ENCODE data around the gene PSD4. TPM values are rescaled to one million over a fixed set of nuclear protein-coding genes. Genes with fewer than 3 reads are reported as not detected.
A peak's percentile ranks its signal among the peaks of the same experiment; 100 is the strongest.

PSD4 gene
- total RNA-seq, 1 donor from 2014 or later = 319 TPM

GRCh38 chr2:113185664-113186432, 12.1 kb downstream of the PSD4 start:
- peaks cover 59% of the 10 kb centered on the region for H3K4me1 Mint-ChIP-seq (ENCODE audit: low read depth)
- intact Hi-C loops (cut with micrococcal nuclease) = no loop called here

GRCh38 chr2:113186433-113186796, 12.6 kb downstream of the PSD4 start:
- H3K4me3 Mint-ChIP-seq (ENCODE audit: low read depth) = no peak overlapping the region
- H3K27ac Mint-ChIP-seq = peak overlapping the region; percentile 45
- H3K9me3 Mint-ChIP-seq = no peaks in the 10 kb centered on the region
- intact Hi-C loops (cut with micrococcal nuclease) = no loop called here
- peaks cover 77% of the 10 kb centered on the region for H3K36me3 Mint-ChIP-seq (ENCODE audit: low read depth)
- no peak for DNase-seq (ENCODE audit: low spot score)
- peaks cover 54% of the 10 kb centered on the region for H3K4me1 Mint-ChIP-seq (ENCODE audit: low read depth)
- H3K27me3 Mint-ChIP-seq (ENCODE audit: low read depth) = no peaks in the 10 kb centered on the region

More at GRCh38 chr2:113185664-113186432, 12.1 kb downstream of the PSD4 start:
- H3K36me3 Mint-ChIP-seq (ENCODE audit: low read depth) = peaks cover 77% of the 10 kb centered on the region
- no peak overlapping the region for H3K4me3 Mint-ChIP-seq (ENCODE audit: low read depth)
- no peaks in the 10 kb centered on the region for H3K9me3 Mint-ChIP-seq
- peak overlapping the region; percentile 45 for H3K27ac Mint-ChIP-seq
- no peaks in the 10 kb centered on the region for H3K27me3 Mint-ChIP-seq (ENCODE audit: low read depth)
- DNase-seq (ENCODE audit: low spot score) = no peak

GRCh38 chr2:113187771-113188170, 14.0 kb downstream of the PSD4 start:
- H3K9me3 Mint-ChIP-seq = no peaks in the 10 kb centered on the region
- H3K27ac Mint-ChIP-seq = no peak overlapping the region
- no peak for DNase-seq (ENCODE audit: low spot score)
- H3K4me3 Mint-ChIP-seq (ENCODE audit: low read depth) = no peak overlapping the region
- no peaks in the 10 kb centered on the region for H3K27me3 Mint-ChIP-seq (ENCODE audit: low read depth)
- H3K36me3 Mint-ChIP-seq (ENCODE audit: low read depth) = peaks cover 75% of the 10 kb centered on the region
- H3K4me1 Mint-ChIP-seq (ENCODE audit: low read depth) = peaks cover 44% of the 10 kb centered on the region
- intact Hi-C loops (cut with micrococcal nuclease) = no loop called here

GRCh38 chr2:113190871-113191270, 17.1 kb downstream of the PSD4 start:
- Mint-ChIP-seq H3K9me3 (no peaks in the 10 kb centered on the region), H3K36me3 (ENCODE audit: low read depth) (peaks cover 81% of the 10 kb centered on the region), H3K4me1 (ENCODE audit: low read depth) (peaks cover 44% of the 10 kb centered on the region), H3K27ac (no peak overlapping the region), H3K27me3 (ENCODE audit: low read depth) (no peaks in the 10 kb centered on the region), H3K4me3 (ENCODE audit: low read depth) (no peak overlapping the region)
- no peak for DNase-seq (ENCODE audit: low spot score)
- intact Hi-C loops (cut with micrococcal nuclease) = no loop called here

GRCh38 chr2:113192459-113193100, 18.8 kb downstream of the PSD4 start:
- Mint-ChIP-seq H3K9me3 (no peaks in the 10 kb centered on the region), H3K27ac (peak overlapping the region; percentile 55), H3K4me1 (ENCODE audit: low read depth) (peaks cover 47% of the 10 kb centered on the region), H3K4me3 (ENCODE audit: low read depth) (no peak overlapping the region), H3K36me3 (ENCODE audit: low read depth) (peaks cover 84% of the 10 kb centered on the region), H3K27me3 (ENCODE audit: low read depth) (no peaks in the 10 kb centered on the region)
- intact Hi-C loops (cut with micrococcal nuclease) = no loop called here
- DNase-seq (ENCODE audit: low spot score) = no peak

GRCh38 chr2:113195923-113196501, 22.2 kb downstream of the PSD4 start:
- H3K36me3 Mint-ChIP-seq (ENCODE audit: low read depth) = peaks cover 88% of the 10 kb centered on the region
- H3K27ac Mint-ChIP-seq = peak overlapping the region; percentile 76
- no peak overlapping the region for H3K4me3 Mint-ChIP-seq (ENCODE audit: low read depth)
- intact Hi-C loops (cut with micrococcal nuclease) = loop anchor here (2.0 kb wide), 1 partner anchor 21 kb away; no protein-coding TSS in a partner anchor
- H3K27me3 Mint-ChIP-seq (ENCODE audit: low read depth) = no peaks in the 10 kb centered on the region
- peaks cover 28% of the 10 kb centered on the region for H3K4me1 Mint-ChIP-seq (ENCODE audit: low read depth)
- no peaks in the 10 kb centered on the region for H3K9me3 Mint-ChIP-seq
- DNase-seq (ENCODE audit: low spot score) = no peak

GRCh38 chr2:113196839-113197238, 23.1 kb downstream of the PSD4 start:
- H3K9me3 Mint-ChIP-seq = no peaks in the 10 kb centered on the region
- peak overlapping the region; percentile 76 for H3K27ac Mint-ChIP-seq
- intact Hi-C loops (cut with micrococcal nuclease) = loop anchor here (2.0 kb wide), 1 partner anchor 22 kb away; no protein-coding TSS in a partner anchor
- H3K27me3 Mint-ChIP-seq (ENCODE audit: low read depth) = no peaks in the 10 kb centered on the region
- DNase-seq (ENCODE audit: low spot score) = no peak
- H3K4me3 Mint-ChIP-seq (ENCODE audit: low read depth) = no peak overlapping the region
- peaks cover 89% of the 10 kb centered on the region for H3K36me3 Mint-ChIP-seq (ENCODE audit: low read depth)
- peaks cover 28% of the 10 kb centered on the region for H3K4me1 Mint-ChIP-seq (ENCODE audit: low read depth)

GRCh38 chr2:113197347-113198047, 23.7 kb downstream of the PSD4 start:
- intact Hi-C loops (cut with micrococcal nuclease) = loop anchor here (2.0 kb wide), 1 partner anchor 23 kb away; no protein-coding TSS in a partner anchor
- peaks cover 28% of the 10 kb centered on the region for H3K4me1 Mint-ChIP-seq (ENCODE audit: low read depth)
- no peaks in the 10 kb centered on the region for H3K9me3 Mint-ChIP-seq
- H3K27me3 Mint-ChIP-seq (ENCODE audit: low read depth) = no peaks in the 10 kb centered on the region
- no peak for DNase-seq (ENCODE audit: low spot score)
- H3K36me3 Mint-ChIP-seq (ENCODE audit: low read depth) = peaks cover 93% of the 10 kb centered on the region
- H3K27ac Mint-ChIP-seq = peak overlapping the region; percentile 76
- H3K4me3 Mint-ChIP-seq (ENCODE audit: low read depth) = no peak overlapping the region

GRCh38 chr2:113198048-113198789, 24.4 kb downstream of the PSD4 start:
- peaks cover 31% of the 10 kb centered on the region for H3K4me1 Mint-ChIP-seq (ENCODE audit: low read depth)
- H3K9me3 Mint-ChIP-seq = no peaks in the 10 kb centered on the region
- H3K4me3 Mint-ChIP-seq (ENCODE audit: low read depth) = no peak overlapping the region
- H3K27ac Mint-ChIP-seq = no peak overlapping the region
- no peak for DNase-seq (ENCODE audit: low spot score)
- H3K36me3 Mint-ChIP-seq (ENCODE audit: low read depth) = peaks cover 93% of the 10 kb centered on the region
- intact Hi-C loops (cut with micrococcal nuclease) = no loop called here
- no peaks in the 10 kb centered on the region for H3K27me3 Mint-ChIP-seq (ENCODE audit: low read depth)

- H3K36me3 Mint-ChIP-seq (ENCODE audit: low read depth) = peaks cover 91% of the 10 kb centered on the region
- peaks cover 29% of the 10 kb centered on the region for H3K4me1 Mint-ChIP-seq (ENCODE audit: low read depth)
- no peaks in the 10 kb centered on the region for H3K9me3 Mint-ChIP-seq
- no peaks in the 10 kb centered on the region for H3K27me3 Mint-ChIP-seq (ENCODE audit: low read depth)
- DNase-seq (ENCODE audit: low spot score) = peak; percentile 70
- no peak overlapping the region for H3K27ac Mint-ChIP-seq
- intact Hi-C loops (cut with micrococcal nuclease) = loop anchor here (1.0 kb wide), 3 partner anchors 61 to 119 kb away; no protein-coding TSS in a partner anchor
- H3K4me3 Mint-ChIP-seq (ENCODE audit: low read depth) = no peak overlapping the region
These were observed 25.2 kb downstream of the PSD4 start for GRCh38 chr2:113198790-113199612.

GRCh38 chr2:113200236-113200635, 26.5 kb downstream of the PSD4 start:
- H3K36me3 Mint-ChIP-seq (ENCODE audit: low read depth) = peaks cover 84% of the 10 kb centered on the region
- no peaks in the 10 kb centered on the region for H3K27me3 Mint-ChIP-seq (ENCODE audit: low read depth)
- intact Hi-C loops (cut with micrococcal nuclease) = loop anchor here (5.0 kb wide), 1 partner anchor 72 kb away; no protein-coding TSS in a partner anchor
- peaks cover 30% of the 10 kb centered on the region for H3K4me1 Mint-ChIP-seq (ENCODE audit: low read depth)
- no peaks in the 10 kb centered on the region for H3K9me3 Mint-ChIP-seq
- no peak overlapping the region for H3K4me3 Mint-ChIP-seq (ENCODE audit: low read depth)
- no peak for DNase-seq (ENCODE audit: low spot score)
- no peak overlapping the region for H3K27ac Mint-ChIP-seq
